OCI-LY3 (cell line): ENCODE measurements around the gene PBRM1.

Experiments
- H2AFZ ChIP-seq: fragments of 200-600, 300-600 bp; shearing (Covaris generic); 2 replicates; pipeline ENCODE4 v1.6.0; 2014; ENCODE audit warnings: antibody characterized with exemption, low read depth, low read length
- H3K27ac ChIP-seq: fragments of 200-600, 300-600 bp; sonication (generic); 2 replicates; pipeline ENCODE4 v1.5.1; 2014; ENCODE audit warnings: mild to moderate bottlenecking, low read length, moderate library complexity, mixed read lengths
- H3K27me3 ChIP-seq: fragments of 200-600, 300-600 bp; sonication (generic); 2 replicates; pipeline ENCODE4 v1.6.1; 2014; ENCODE audit warnings: low read depth, low read length, mixed read lengths
- H3K36me3 ChIP-seq: fragments of 200-600, 300-600 bp; sonication (generic); replicated peaks from 2 replicates; pipeline ENCODE3; 2014; ENCODE audit warnings: low read depth, low read length, mixed read lengths
- H3K4me1 ChIP-seq: fragments of 300-600, 200-600 bp; sonication (generic); 2 replicates; pipeline ENCODE4 v1.6.1; 2014; ENCODE audit warnings: low read length, mixed read lengths
- H3K4me2 ChIP-seq: fragments of 200-600, 300-600 bp; sonication (generic); 2 replicates; pipeline ENCODE4 v1.6.1; 2014; ENCODE audit warnings: low read length, mixed read lengths
- H3K4me3 ChIP-seq: fragments of 300-600, 200-600 bp; sonication (generic); 2 replicates; pipeline ENCODE4 v1.5.1; 2014; ENCODE audit warnings: antibody characterized with exemption, mild to moderate bottlenecking, low read length, moderate library complexity
- H3K79me2 ChIP-seq: fragments of 300-600, 200-600 bp; shearing (Covaris generic); 2 replicates; pipeline ENCODE4 v1.6.1; 2014; ENCODE audit warnings: mild to moderate bottlenecking, low read length, mixed read lengths
- H3K9ac ChIP-seq: fragments of 300-600, 200-600 bp; shearing (Covaris generic); 2 replicates; pipeline ENCODE4 v1.6.0; 2014; ENCODE audit warnings: mild to moderate bottlenecking, low read length, moderate library complexity
- H3K9me3 ChIP-seq: fragments of 200-600, 300-600 bp; shearing (Covaris generic); 2 replicates; pipeline ENCODE4 v1.6.1; 2014; ENCODE audit warnings: low read length, mixed read lengths; ENCODE audit not compliant: insufficient read depth
- H4K20me1 ChIP-seq: fragments of 200-600, 300-600 bp; sonication (generic); 2 replicates; pipeline ENCODE4 v1.6.1; 2016; ENCODE audit warnings: low read length, mixed read lengths; ENCODE audit not compliant: insufficient read depth
- EZH2phosphoT487 ChIP-seq: fragments of 200-600 bp; shearing (Covaris generic); IDR thresholded peaks from 2 replicates; pipeline ENCODE4 v1.6.1; 2018; ENCODE audit warnings: antibody characterized with exemption, mixed run types, low read depth
- TF ChIP-seq, protein P1 (sequence below): fragments of 200-600, 300-600 bp; sonication (generic); IDR thresholded peaks from 2 replicates; pipeline ENCODE4 v1.5.1; 2014; ENCODE audit warnings: antibody characterized with exemption, low read length, low read depth

The PBRM1 gene

GRCh38 chr3:52532517-52532837, 153.2 kb downstream of the PBRM1 start:
- no peak for TF ChIP-seq EZH2phosphoT487
- TF ChIP-seq, protein P1, sequence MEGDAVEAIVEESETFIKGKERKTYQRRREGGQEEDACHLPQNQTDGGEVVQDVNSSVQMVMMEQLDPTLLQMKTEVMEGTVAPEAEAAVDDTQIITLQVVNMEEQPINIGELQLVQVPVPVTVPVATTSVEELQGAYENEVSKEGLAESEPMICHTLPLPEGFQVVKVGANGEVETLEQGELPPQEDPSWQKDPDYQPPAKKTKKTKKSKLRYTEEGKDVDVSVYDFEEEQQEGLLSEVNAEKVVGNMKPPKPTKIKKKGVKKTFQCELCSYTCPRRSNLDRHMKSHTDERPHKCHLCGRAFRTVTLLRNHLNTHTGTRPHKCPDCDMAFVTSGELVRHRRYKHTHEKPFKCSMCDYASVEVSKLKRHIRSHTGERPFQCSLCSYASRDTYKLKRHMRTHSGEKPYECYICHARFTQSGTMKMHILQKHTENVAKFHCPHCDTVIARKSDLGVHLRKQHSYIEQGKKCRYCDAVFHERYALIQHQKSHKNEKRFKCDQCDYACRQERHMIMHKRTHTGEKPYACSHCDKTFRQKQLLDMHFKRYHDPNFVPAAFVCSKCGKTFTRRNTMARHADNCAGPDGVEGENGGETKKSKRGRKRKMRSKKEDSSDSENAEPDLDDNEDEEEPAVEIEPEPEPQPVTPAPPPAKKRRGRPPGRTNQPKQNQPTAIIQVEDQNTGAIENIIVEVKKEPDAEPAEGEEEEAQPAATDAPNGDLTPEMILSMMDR = no peak
- peaks cover 14% of the 10 kb centered on the region for H3K36me3 ChIP-seq
- H3K4me1 ChIP-seq = peaks cover 23% of the 10 kb centered on the region
- H3K9me3 ChIP-seq = no peaks in the 10 kb centered on the region
- peak overlapping the region; percentile 83 for H3K4me2 ChIP-seq
- peak overlapping the region; percentile 86 for H3K9ac ChIP-seq
- no peak overlapping the region for H3K27ac ChIP-seq
- H3K79me2 ChIP-seq = peaks cover 44% of the 10 kb centered on the region
- peak overlapping the region; percentile 90 for H3K4me3 ChIP-seq
- peaks cover 26% of the 10 kb centered on the region for H4K20me1 ChIP-seq
- no peak overlapping the region for H2AFZ ChIP-seq
- H3K27me3 ChIP-seq = no peaks in the 10 kb centered on the region

- H3K9me3 ChIP-seq = no peaks in the 10 kb centered on the region
- H3K36me3 ChIP-seq = peaks cover 18% of the 10 kb centered on the region
- peaks cover 40% of the 10 kb centered on the region for H3K79me2 ChIP-seq
- H2AFZ ChIP-seq = no peak overlapping the region
- TF ChIP-seq, protein P1 = no peak
- TF ChIP-seq EZH2phosphoT487 = no peak
- H3K4me3 ChIP-seq = peak overlapping the region; percentile 90
- no peaks in the 10 kb centered on the region for H3K27me3 ChIP-seq
- peaks cover 23% of the 10 kb centered on the region for H4K20me1 ChIP-seq
- no peak overlapping the region for H3K27ac ChIP-seq
- peak overlapping the region; percentile 86 for H3K9ac ChIP-seq
- H3K4me2 ChIP-seq = peak overlapping the region; percentile 83
- H3K4me1 ChIP-seq = peaks cover 21% of the 10 kb centered on the region
Observed at GRCh38 chr3:52531860-52532516, 153.7 kb downstream of the PBRM1 start.

DNA sequence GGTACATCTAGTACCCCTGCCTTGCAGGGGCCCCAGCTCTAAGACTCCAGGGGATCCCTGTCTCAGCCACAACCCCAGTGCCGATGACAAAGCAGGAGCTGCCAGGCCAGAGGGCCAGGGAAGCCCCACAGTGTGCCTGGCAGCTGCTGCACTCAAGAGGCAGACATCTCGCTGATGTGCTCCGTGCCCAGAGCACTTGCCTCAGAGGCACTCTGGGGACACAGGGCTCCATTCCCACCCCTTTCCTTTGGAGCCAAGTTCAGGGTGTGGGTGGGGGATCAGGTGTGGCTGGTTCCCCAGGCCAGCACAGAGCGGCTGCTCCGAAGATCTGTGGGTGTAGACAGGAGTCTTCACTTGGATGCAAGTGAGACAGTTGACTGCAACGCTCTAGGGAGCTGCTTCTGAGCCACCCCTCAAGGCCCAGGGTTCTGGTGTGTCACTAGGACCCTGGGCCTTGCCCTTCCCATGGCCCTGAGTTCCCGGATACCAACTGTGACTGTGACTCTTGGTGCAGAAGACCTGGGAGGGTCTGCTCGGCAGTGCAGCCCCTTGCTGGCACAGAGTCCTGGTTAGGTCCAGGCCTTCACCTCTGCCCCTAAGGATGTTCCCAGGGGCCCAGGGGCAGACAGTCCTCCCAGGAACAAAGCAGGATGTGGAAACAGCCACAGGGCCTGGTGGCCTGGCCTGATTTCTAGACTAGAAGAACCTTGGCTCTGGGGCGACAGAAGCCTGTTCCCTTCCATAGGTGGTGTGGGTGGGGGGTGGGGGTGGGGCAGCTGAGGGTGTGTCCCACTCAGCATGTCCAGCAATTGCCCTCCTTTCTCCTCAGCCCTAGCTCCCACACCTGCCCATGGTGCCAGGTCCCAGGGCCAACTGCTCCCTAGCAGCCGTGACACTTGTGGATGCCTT, 154.5 kb downstream of the PBRM1 start:
- Histone ChIP-seq H3K36me3 (peaks cover 20% of the 10 kb centered on the region), H4K20me1 (peaks cover 23% of the 10 kb centered on the region), H2AFZ (no peak overlapping the region), H3K9me3 (no peaks in the 10 kb centered on the region), H3K4me2 (no peak overlapping the region), H3K79me2 (peaks cover 35% of the 10 kb centered on the region), H3K4me1 (peaks cover 21% of the 10 kb centered on the region), H3K27ac (no peak overlapping the region), H3K4me3 (no peak overlapping the region), H3K9ac (no peak overlapping the region), H3K27me3 (no peaks in the 10 kb centered on the region)
- TF ChIP-seq, protein P1 = no peak
- no peak for TF ChIP-seq EZH2phosphoT487
